NCI-H2227 (cell line): ENCODE results near the gene ZKSCAN4.

ENCODE experiments used
- DNase-seq: peaks from one replicate; lab custom pipeline; 2025; ENCODE audit not compliant: unreplicated experiment; lab: John Stamatoyannopoulos, UW

ZKSCAN4 gene

DNA sequence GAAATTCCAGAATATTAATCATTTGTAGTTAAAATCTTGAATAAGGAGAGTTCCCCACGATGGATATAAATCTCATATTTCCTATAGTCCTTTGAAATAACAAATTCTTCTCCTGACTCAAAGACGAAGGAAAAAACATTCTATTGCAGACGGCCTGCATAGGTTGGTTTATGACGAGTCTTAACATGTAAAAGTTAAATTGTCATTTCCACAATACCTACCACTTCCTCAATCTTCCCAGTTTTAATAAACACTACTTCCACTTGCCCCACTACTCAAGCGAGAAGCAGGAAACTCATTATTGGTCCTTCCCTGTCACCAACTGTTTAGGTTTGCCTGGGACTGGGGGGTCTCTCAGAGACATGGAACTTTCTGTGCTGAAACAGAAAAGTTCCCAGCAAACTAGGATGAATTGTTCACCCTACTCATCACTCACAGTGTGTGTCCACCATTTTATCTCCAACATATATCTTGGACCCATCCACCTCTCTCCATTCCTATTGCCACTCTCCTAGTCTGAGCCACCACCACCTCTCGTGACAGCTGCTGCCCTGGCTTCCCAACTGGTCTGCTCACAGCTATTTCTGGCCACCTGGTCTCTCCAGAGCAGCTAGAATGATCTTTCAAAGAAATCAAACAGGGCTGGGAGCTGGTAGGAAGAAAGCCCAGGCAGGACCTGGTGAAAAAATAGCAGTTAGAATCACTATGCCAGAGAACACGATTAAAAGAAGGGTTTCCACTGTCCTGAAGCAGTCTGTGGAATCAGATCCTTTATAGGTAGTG is 42.1 kb downstream of the ZKSCAN4 start:
- no peak for DNase-seq

DNA sequence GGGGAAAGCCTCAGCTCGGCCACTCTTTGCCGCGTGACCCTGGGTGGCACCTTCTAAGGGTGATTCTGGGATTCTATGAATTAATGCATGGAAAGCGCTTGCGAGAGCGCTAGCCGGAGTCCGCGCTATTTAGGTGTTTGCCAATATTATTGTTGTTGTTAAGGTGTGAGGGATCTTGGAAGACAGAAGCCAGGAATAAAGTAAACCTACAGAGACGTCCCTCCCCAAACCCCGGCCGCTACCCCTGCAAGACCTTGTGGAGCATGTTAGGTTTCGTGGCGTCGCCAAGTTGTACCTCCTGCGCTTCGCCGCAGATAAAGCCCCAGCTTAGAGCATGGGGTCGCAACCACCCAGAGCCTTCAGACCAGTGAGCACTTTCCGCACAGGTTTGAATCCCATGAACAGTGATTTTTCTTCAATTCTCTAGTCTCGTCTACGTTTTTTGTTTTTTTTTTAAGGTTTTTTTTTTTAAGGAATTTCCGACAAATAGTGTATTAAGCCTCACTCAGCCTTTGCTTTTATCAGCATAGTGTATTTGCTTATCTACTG is 43.9 kb downstream of the ZKSCAN4 start:
- peak; percentile 25 for DNase-seq

DNA sequence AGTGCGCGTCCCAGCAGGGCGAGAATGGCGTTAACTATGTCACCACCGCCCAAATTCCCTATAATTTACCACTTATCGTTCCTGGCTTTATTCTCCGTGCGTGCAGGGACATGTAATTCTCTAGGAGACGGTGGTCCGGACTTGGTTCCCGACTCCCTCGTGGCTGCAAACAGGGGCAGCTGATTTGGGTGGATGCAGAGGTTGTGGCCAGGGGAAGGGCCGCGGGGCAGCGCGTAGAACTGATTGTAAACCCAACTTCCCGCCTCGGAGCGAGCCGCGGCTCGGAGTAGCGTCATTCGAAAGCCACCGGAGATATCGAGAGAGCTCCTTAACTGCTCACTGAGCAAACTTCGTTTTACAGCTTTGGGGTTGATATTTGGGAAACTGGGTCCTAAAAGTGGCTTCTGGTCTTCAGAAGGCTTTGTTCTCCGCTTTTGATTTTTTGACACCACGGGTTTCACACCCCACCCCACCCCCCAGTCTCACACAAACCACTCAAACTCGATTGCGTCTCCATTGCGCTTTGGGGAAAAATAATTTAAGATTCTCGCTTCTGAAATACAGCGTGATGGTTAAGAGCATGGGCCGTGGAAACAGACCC is 44.5 kb downstream of the ZKSCAN4 start:
- peak; percentile 69 for DNase-seq

DNA sequence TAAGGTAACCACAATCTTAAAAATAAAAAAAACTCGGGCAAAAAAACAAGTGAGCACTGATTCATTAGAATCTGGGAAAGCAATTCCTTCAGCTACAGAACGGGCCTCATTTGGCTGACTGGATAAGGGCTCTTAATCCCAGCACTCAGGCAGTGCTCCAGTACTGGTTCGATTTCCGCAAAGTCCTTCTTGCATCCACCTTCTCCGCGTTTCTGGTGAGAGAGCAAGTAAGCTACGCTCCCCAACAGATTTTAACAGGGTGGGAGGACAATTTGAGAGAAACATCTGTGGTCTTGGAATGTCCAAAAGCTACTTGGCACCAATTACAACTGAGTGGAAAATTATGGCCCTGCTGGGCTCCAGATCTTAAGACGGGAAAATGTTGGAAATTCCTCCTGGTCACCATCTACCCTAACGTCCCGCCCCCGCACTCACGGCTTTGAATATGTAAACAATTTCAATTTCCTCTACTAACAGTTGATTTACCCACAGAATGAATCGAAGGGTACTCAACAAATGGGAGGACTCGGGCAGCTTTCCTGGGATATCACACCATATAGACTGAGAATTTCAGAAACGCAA is 45.0 kb downstream of the ZKSCAN4 start:
- peak; percentile 59 for DNase-seq

DNA sequence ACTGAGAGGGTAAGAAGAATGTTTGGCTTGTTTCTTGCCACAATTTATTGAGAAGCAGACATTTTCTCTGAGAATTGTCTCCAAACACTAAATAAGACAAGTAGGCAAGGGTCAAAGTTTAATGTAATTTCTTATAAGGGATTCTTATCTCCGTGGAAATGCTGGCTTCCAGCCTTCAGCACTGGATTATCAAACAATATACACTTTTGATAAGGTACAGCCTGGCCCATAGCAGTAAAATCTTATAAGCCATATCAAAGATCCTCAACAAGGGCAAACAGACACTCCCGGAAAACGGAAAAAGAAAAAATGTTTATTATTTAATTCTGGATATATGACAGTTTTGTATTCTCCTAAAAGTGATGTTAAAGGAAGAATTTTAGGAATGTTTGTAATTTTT is 45.5 kb downstream of the ZKSCAN4 start:
- no peak for DNase-seq

DNA sequence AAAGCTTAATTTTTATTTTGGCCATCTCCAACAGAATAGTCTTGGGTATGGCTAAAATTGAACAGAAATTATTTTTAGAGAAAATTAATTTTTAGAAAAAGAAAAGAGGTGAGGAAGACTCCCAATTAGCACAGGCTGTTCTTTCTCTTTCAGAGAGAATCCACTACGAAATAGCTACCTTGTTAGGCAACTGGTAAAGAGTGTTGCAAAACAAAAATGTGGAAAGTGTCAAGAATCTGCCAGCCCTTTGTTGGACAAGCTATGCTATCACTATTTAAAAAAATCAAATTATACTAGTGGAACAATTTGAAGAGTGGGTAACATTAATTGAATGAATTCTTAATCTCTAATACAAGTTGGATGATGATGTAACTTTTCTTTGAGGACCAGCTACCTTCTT is 46.2 kb downstream of the ZKSCAN4 start:
- DNase-seq, result no peak

DNA sequence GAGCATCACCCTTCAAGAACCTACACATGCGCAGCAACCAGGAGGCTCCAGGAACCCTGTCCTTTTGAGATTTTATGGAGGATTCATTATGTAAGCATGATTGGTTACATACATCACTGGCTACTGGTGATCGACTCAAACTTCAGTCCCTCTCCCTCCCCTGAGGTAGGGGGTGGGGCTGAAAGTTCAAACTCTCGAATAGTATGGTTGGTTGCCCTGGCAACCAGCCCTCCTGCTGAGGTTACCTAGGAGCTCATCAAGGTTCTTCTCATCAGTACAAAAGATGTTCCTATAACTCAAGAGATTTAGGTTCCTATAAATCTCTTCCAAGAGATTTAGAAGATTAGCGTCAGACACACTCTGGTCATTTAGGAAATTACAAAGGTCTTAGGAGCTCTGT is 48.9 kb downstream of the ZKSCAN4 start:
- no peak for DNase-seq

DNA sequence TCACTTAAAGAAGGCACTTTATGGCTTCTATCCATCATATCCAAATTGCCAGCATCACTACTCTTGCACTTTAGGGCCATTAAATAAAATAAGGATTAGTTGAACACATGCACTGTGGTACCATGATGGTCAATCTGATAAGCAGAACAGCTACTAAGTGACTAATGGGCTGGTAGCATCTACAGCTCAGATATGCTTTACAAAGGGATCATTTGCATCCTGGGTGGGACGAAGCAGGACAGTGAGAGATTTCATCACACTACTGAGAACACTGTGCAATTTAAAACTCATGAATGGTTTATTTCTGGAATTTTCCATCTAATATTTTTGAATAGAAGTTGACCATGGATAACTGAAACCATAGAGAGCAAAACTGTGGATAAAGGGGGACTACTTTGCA is 52.0 kb downstream of the ZKSCAN4 start:
- DNase-seq, result no peak
